ENCODE data around the gene ST7.

Gene ST7

GRCh38 chr7:117065571-117066150 is 112.4 kb downstream of the ST7 start:
- no peak for DNase-seq (ENCODE audit: low read depth, low spot score)
- TF ChIP-seq CTCF (IDR thresholded peaks at IDR 0.05; ENCODE audit: low read depth, low read length) = no peak
- in situ Hi-C loops (cut with HindIII; ENCODE audit: low sequenced_read_pairs) = no loop called here
- H3K4me3 ChIP-seq (ENCODE audit: low read depth, low read length) = no peak overlapping the region

- TF ChIP-seq CTCF (IDR thresholded peaks at IDR 0.05; ENCODE audit: low read depth, low read length) = no peak
- H3K4me3 ChIP-seq (ENCODE audit: low read depth, low read length) = no peak overlapping the region
Measured at GRCh38 chr7:117066668-117067067, 113.4 kb downstream of the ST7 start.

GRCh38 chr7:117067340-117067739 is 114.0 kb downstream of the ST7 start:
- no peak for DNase-seq (ENCODE audit: low read depth, low spot score)

More at GRCh38 chr7:117066668-117067067, 113.4 kb downstream of the ST7 start:
- in situ Hi-C loops (cut with HindIII; ENCODE audit: low sequenced_read_pairs) = no loop called here
- no peak for DNase-seq (ENCODE audit: low read depth, low spot score)

GRCh38 chr7:117068511-117069145 is 115.3 kb downstream of the ST7 start:
- H3K4me3 ChIP-seq (ENCODE audit: low read depth, low read length) = no peak overlapping the region

More at GRCh38 chr7:117067340-117067739, 114.0 kb downstream of the ST7 start:
- in situ Hi-C loops (cut with HindIII; ENCODE audit: low sequenced_read_pairs) = no loop called here
- no peak for TF ChIP-seq CTCF (IDR thresholded peaks at IDR 0.05; ENCODE audit: low read depth, low read length)
- H3K4me3 ChIP-seq (ENCODE audit: low read depth, low read length) = no peak overlapping the region

GRCh38 chr7:117069379-117069778 is 116.1 kb downstream of the ST7 start:
- DNase-seq (ENCODE audit: low read depth, low spot score) = no peak
- no peak overlapping the region for H3K4me3 ChIP-seq (ENCODE audit: low read depth, low read length)
- in situ Hi-C loops (cut with HindIII; ENCODE audit: low sequenced_read_pairs) = no loop called here
- TF ChIP-seq CTCF (IDR thresholded peaks at IDR 0.05; ENCODE audit: low read depth, low read length) = no peak

More at GRCh38 chr7:117068511-117069145, 115.3 kb downstream of the ST7 start:
- in situ Hi-C loops (cut with HindIII; ENCODE audit: low sequenced_read_pairs) = no loop called here
- DNase-seq (ENCODE audit: low read depth, low spot score) = no peak
- no peak for TF ChIP-seq CTCF (IDR thresholded peaks at IDR 0.05; ENCODE audit: low read depth, low read length)

- in situ Hi-C loops (cut with HindIII; ENCODE audit: low sequenced_read_pairs) = no loop called here
- no peak for TF ChIP-seq CTCF (IDR thresholded peaks at IDR 0.05; ENCODE audit: low read depth, low read length)
- H3K4me3 ChIP-seq (ENCODE audit: low read depth, low read length) = no peak overlapping the region
- DNase-seq (ENCODE audit: low read depth, low spot score) = no peak
Measured at GRCh38 chr7:117071551-117071950, 118.2 kb downstream of the ST7 start.

All from astrocyte of the spinal cord (primary cell).